Naive thymus-derived CD8-positive, alpha-beta T cell (primary cell): Measurements from ENCODE around the gene RGR. TPM values are rescaled to one million over a fixed set of nuclear protein-coding genes. Genes with fewer than 3 reads are reported as not detected.

ENCODE experiments used
- ATAC-seq, 2 donors: fragments of 150-1000 bp; cut with Tn5 transposase in 1 of 2; sonication (Bioruptor Pico), chemical (Tn5 transposase) in 1 of 2; 1 replicate in 1 of 2; 2 replicates in 1 of 2; pipeline ENCODE4 v1.10.0; 2021; ENCODE audit warnings: mild to moderate bottlenecking in 2 of 2, moderate library complexity in 2 of 2
- POLR2A ChIA-PET: fragments of 350-600 bp; sonication (Branson Sonifier 250); formaldehyde crosslinking; loops from one replicate; lab custom pipeline; 2021; ENCODE audit warnings: antibody characterized with exemption; lab: Charles Lee
- DNase-seq, 10 donors: peaks; one replicate each; pipeline versions ENCODE4 v3.0.0 to v3.0.0-alpha.2; 2020 to 2022
- H3K27ac Mint-ChIP-seq, 10 donors: one replicate each; pipeline ENCODE4 v1.8.0; 2020 to 2022; ENCODE audit warnings: mild to moderate bottlenecking in 10 of 10, mixed read lengths in 10 of 10, moderate library complexity in 4 of 10, inconsistent platforms in 1 of 10
- H3K27me3 Mint-ChIP-seq, 5 donors: one replicate each; pipeline ENCODE4 v1.8.0; 2021 to 2022; ENCODE audit warnings: mixed read lengths in 5 of 5
- H3K36me3 Mint-ChIP-seq, 3 donors: one replicate each; pipeline ENCODE4 v1.8.0; 2020 to 2022; ENCODE audit warnings: mixed read lengths in 3 of 3, mild to moderate bottlenecking in 2 of 3, inconsistent platforms in 1 of 3
- H3K4me1 Mint-ChIP-seq, 4 donors: one replicate each; pipeline ENCODE4 v1.8.0; 2021 to 2022; ENCODE audit warnings: mixed read lengths in 4 of 4
- H3K4me3 Mint-ChIP-seq, 10 donors: one replicate each; pipeline ENCODE4 v1.8.0; 2020 to 2022; ENCODE audit warnings: mild to moderate bottlenecking in 10 of 10, mixed read lengths in 10 of 10, moderate library complexity in 6 of 10, inconsistent platforms in 1 of 10
- H3K9me3 Mint-ChIP-seq, 9 donors: one replicate each; pipeline ENCODE4 v1.8.0; 2020 to 2022; ENCODE audit warnings: mixed read lengths in 9 of 9, mild to moderate bottlenecking in 3 of 9, inconsistent platforms in 1 of 9, moderate library complexity in 1 of 9
- polyA plus RNA-seq, 3 donors: library from polyadenylated mRNA; unstranded; fragments of 300-500 nt; fragmentation: Illumina TruSeq; gene quantifications; one replicate each; pipeline ENCODE4 v1.2.3, GENCODE V29; 2021
- total RNA-seq, 8 experiments: library from RNA in 2 of 8; stranded (reverse) in 2 of 8; gene quantifications; one replicate each; pipeline ENCODE4 v1.2.3 and lab custom pipeline; 2021 to 2026

Gene RGR
- total and polyA plus RNA-seq, 5 experiments from 2014 or later = not detected

DNA sequence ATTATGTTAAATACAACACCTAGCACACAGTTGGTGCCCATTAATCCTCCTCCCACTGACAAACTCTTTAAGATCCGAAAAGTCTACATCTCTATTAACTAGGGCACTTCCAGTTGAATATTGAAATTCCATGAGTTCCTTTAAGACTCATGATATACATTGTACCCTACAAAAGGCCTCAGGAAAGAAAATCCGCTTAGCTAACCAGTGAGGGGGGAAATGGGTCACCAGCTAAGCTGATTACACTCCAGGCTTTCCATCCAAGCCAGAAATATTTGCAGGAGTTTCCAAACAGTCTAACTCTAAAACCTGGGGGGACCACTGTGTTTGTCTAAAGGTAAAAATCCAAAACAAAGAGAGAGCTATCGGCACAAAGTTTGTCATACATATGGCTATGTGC lies 18.2 kb upstream of the RGR start:
- DNase-seq (no peak), ATAC-seq (no peak)
- Mint-ChIP-seq H3K36me3 (no peaks in the 10 kb centered on the region), H3K4me1 (no peaks in the 10 kb centered on the region), H3K9me3 (no peaks in the 10 kb centered on the region), H3K27ac (no peak overlapping the region), H3K4me3 (no peak overlapping the region), H3K27me3 (peaks cover 11 to 85% (median 30%) of the 10 kb centered on the region in 5 donors)
- POLR2A ChIA-PET = no interaction called here

DNA sequence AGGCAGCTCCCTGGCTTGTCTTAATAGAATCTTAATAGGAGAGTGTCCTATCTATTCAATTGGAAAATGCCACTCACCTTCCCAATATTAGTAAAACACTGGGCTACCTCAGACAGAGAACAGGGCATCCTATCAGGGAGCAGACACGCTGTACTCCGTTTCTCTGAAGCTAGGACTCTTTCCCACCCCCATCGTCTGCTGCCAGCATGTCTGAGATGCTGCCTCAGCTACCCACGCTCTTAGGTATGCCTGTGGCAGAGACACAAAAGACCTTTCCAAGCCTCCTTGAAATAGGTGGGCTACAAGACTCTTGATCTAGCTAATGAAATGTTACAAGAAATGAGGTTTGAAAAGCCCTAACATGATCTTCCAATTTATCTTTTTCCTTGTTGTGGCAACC lies 17.0 kb upstream of the RGR start:
- no peaks in the 10 kb centered on the region for H3K36me3 Mint-ChIP-seq
- H3K27me3 Mint-ChIP-seq = peaks cover 11 to 85% (median 24%) of the 10 kb centered on the region in 5 donors
- H3K4me1 Mint-ChIP-seq = no peaks in the 10 kb centered on the region
- DNase-seq = no peak
- no peak overlapping the region for H3K27ac Mint-ChIP-seq
- no peaks in the 10 kb centered on the region for H3K9me3 Mint-ChIP-seq
- POLR2A ChIA-PET = no interaction called here
- H3K4me3 Mint-ChIP-seq = no peak overlapping the region
- no peak for ATAC-seq

DNA sequence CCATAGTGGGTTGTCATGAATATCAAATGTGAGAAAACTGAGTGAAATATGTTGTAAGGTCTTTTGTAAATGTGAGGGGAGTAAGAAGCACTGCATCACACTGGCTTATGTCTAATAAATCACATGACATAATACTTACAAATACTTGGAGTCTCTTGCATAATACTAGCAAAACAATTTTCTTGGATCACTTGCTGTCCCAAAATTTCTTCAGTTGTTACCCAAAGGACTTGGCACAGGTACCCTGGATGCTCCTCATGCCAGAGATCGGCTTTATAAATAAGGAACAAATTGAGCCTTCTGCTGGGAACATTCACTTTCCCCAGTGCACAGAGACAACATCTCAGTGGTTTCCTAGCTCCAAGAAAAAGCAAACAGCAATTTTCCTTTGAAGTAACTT lies 14.5 kb upstream of the RGR start:
- peaks cover 7 to 70% (median 22%) of the 10 kb centered on the region in 5 donors for H3K27me3 Mint-ChIP-seq
- POLR2A ChIA-PET = no interaction called here
- H3K4me1 Mint-ChIP-seq = no peaks in the 10 kb centered on the region
- no peaks in the 10 kb centered on the region for H3K36me3 Mint-ChIP-seq
- H3K4me3 Mint-ChIP-seq = no peak overlapping the region
- DNase-seq (no peak), ATAC-seq (no peak)
- no peaks in the 10 kb centered on the region for H3K9me3 Mint-ChIP-seq
- no peak overlapping the region for H3K27ac Mint-ChIP-seq

DNA sequence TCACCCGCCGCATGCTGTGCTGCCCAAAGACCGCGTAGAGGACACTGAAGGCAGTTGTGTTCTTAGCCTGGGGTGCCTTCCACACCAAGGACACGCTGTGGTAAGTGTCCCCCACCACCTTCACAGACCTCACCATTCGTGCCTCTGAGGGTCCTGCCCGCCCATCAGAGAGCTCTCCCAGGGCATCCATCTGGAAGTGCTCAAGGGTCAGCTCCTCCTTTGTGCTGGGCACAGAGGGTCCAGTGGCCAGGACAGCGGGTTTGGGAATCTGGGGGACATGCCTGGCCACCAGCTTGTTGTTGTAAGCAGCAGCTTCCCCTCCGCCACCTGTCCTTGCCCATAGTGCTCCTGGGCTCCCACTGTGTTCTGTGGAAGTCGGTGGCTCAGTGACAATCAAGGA lies 12.5 kb upstream of the RGR start:
- Mint-ChIP-seq H3K4me1 (no peaks in the 10 kb centered on the region), H3K27me3 (peaks cover 4 to 68% (median 26%) of the 10 kb centered on the region in 5 donors)
- POLR2A ChIA-PET = interaction anchor here (0.6 kb wide), 1 partner anchor 27 kb away, joined by 4 read pairs; no protein-coding TSS in a partner anchor

DNA sequence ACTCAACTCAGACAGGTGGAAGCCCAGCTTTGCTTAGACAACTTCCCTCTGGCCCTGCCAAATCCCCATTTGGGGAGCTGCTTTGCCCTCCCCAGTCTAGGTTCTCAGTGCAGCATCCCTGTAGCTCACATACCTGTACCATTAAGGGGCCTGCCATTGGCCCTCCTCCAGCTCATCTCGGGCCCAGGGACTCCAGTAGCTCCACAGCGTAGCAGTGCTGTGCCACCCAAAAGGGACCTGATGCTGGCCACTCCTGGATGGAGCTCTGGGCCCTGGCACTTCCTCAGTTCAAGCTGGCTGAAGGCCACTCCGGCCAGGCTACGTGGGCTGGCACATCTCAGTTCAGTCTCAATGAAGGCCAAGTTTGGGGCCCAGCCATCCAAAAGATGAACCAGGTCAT lies 10.9 kb upstream of the RGR start:
- Mint-ChIP-seq H3K36me3 (no peaks in the 10 kb centered on the region), H3K9me3 (no peaks in the 10 kb centered on the region), H3K4me3 (no peak overlapping the region), H3K27ac (no peak overlapping the region), H3K27me3 (peaks cover 4 to 58% (median 23%) of the 10 kb centered on the region in 5 donors), H3K4me1 (no peaks in the 10 kb centered on the region)
- POLR2A ChIA-PET = no interaction called here
- DNase-seq (no peak), ATAC-seq (no peak)

More for the DNA sequence above, 12.5 kb upstream of the RGR start:
- H3K4me3 Mint-ChIP-seq = no peak overlapping the region
- H3K36me3 Mint-ChIP-seq = no peaks in the 10 kb centered on the region
- H3K9me3 Mint-ChIP-seq = no peaks in the 10 kb centered on the region
- DNase-seq = no peak
- no peak for ATAC-seq
- H3K27ac Mint-ChIP-seq = no peak overlapping the region

DNA sequence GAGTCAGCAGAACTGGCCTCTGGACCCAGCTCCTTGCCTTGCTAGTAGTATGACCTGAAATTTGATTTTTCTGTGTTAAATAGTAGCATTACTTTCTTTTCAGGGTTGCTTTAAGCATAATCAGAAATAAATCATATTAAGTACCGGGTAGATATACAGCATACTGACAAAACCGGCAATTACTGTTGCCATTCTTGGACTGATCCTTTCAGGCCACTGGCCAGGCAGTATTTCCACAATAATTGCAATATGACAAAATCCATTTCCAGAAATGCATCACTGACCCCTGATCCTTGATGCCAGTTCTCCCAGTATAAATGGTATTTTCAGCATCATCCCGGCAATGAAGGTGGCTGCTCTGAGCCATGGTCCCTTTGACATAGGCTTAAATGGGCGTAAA lies 10.4 kb upstream of the RGR start:
- no peak for DNase-seq
- peaks cover 8 to 53% (median 21%) of the 10 kb centered on the region in 5 donors for H3K27me3 Mint-ChIP-seq
- H3K4me3 Mint-ChIP-seq = no peak overlapping the region
- H3K9me3 Mint-ChIP-seq = no peaks in the 10 kb centered on the region
- no peak overlapping the region for H3K27ac Mint-ChIP-seq
- H3K4me1 Mint-ChIP-seq = no peaks in the 10 kb centered on the region
- no peaks in the 10 kb centered on the region for H3K36me3 Mint-ChIP-seq
- POLR2A ChIA-PET = no interaction called here
- ATAC-seq = no peak

DNA sequence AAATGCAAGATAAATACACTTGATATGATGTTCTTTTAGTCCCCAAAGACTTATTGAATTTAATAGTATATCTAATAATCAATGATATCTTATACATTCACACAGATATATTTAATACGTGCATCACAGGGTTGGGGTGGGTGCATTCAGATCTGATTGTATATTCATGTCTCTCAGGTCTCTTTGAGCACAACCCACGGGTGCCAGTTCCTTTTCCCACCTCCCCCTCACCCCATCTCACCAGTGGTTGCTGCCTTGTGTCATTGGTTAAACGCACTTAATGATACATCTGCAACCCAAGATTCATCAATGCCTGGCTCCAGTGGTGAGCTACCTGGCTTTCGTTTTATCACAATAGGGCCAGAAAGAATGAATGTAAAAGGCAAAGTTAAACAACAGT lies 9.8 kb upstream of the RGR start:
- ATAC-seq = no peak
- Mint-ChIP-seq H3K36me3 (no peaks in the 10 kb centered on the region), H3K27me3 (peaks cover 8 to 47% (median 20%) of the 10 kb centered on the region in 5 donors), H3K27ac (no peak overlapping the region), H3K4me3 (no peak overlapping the region), H3K4me1 (no peaks in the 10 kb centered on the region), H3K9me3 (no peaks in the 10 kb centered on the region)
- no peak for DNase-seq
- POLR2A ChIA-PET = no interaction called here

DNA sequence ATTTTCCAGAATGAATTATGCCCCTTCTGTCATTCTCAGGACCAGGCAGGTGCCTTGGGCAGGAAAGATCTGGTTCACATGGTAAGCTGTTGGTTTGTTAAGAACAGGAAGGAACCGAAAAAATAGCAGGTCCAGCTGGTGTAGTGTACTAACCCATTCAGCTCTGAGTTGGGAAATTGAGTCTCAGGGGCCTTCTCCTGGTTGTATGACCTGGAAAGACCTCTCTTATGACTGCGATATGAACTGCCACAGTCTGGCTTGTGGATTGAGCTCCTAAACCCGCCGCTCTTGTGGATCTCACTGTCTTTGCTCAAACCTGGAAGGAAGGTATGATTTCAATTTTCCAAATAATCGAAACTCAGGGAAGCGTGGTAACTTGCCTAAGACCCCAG lies 8.1 kb upstream of the RGR start:
- no peaks in the 10 kb centered on the region for H3K4me1 Mint-ChIP-seq
- POLR2A ChIA-PET = no interaction called here

DNA sequence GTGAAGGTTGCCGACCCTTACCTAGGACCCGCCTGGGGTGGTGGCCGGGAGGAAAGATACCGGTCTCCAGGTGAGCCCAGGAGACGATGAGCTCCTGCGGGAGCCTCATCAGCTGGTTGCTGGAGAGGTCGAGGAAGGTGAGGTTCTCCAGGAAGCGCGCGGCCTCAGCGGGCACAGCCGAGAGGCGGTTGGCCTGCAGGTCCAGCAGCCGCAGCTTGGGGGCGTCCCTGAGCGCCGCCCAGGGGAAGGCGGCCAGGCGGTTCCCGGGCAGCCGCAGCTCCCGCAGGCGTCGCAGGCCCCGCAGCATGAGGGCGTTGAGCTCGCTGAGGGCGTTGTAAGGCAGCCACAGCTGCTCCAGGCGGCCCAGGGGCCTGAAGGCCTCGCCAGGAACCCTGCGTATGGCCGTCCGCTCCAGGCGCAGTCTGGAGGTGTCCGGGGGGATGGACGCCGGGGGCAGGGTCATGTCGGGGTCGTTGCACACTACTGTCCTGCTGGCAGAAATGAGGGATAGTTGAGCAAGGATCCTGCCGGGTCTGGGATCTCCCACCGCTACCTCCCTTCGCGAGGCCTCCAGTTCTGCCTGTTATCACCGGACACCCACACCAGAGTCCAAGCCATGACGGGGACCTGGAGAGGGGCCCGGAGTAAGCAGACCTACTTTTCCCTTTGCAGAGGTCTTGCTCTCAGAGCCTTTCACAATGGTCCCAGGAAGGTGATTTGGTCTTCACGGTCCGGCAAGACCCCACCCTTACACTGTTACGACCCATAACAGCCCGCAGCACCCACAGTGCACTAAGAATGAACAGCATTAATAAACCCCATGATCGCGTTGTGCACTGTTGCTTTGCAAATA lies 7.4 kb upstream of the RGR start:
- ATAC-seq (no peak), DNase-seq (no peak)
- Mint-ChIP-seq H3K27me3 (peaks cover 8 to 23% (median 14%) of the 10 kb centered on the region in 5 donors), H3K36me3 (no peaks in the 10 kb centered on the region), H3K27ac (no peak overlapping the region), H3K4me3 (no peak overlapping the region), H3K9me3 (no peaks in the 10 kb centered on the region), H3K4me1 (no peaks in the 10 kb centered on the region)
- POLR2A ChIA-PET = no interaction called here

More for the DNA sequence above, 8.1 kb upstream of the RGR start:
- DNase-seq = no peak
- Mint-ChIP-seq H3K4me3 (no peak overlapping the region), H3K27me3 (peaks cover 8 to 29% (median 14%) of the 10 kb centered on the region in 5 donors), H3K36me3 (no peaks in the 10 kb centered on the region), H3K27ac (no peak overlapping the region), H3K9me3 (no peaks in the 10 kb centered on the region)
- no peak for ATAC-seq

DNA sequence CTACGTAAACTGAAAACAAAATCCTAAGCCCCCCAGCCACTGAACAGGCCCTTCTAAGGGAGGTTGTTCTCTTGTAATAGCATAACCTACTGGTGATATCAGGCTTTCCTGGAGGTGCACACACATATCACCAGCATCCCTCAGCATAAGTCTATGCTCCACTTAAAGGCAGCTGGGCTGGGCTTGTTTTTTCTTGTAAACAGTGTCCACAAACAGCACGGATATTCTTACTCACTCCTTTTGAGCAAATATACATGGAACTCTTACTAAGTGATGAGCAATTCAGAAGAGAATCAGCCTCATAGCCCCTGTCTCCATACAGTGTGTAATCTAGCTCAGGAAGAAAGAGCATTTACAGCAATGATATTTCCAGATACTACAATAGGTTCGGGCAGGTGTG lies 5.9 kb upstream of the RGR start:
- Mint-ChIP-seq H3K9me3 (no peaks in the 10 kb centered on the region), H3K27me3 (peaks cover 8 to 22% (median 14%) of the 10 kb centered on the region in 5 donors), H3K27ac (no peak overlapping the region), H3K4me3 (no peak overlapping the region), H3K4me1 (no peaks in the 10 kb centered on the region), H3K36me3 (no peaks in the 10 kb centered on the region)
- POLR2A ChIA-PET = no interaction called here
- ATAC-seq = no peak
- no peak for DNase-seq

DNA sequence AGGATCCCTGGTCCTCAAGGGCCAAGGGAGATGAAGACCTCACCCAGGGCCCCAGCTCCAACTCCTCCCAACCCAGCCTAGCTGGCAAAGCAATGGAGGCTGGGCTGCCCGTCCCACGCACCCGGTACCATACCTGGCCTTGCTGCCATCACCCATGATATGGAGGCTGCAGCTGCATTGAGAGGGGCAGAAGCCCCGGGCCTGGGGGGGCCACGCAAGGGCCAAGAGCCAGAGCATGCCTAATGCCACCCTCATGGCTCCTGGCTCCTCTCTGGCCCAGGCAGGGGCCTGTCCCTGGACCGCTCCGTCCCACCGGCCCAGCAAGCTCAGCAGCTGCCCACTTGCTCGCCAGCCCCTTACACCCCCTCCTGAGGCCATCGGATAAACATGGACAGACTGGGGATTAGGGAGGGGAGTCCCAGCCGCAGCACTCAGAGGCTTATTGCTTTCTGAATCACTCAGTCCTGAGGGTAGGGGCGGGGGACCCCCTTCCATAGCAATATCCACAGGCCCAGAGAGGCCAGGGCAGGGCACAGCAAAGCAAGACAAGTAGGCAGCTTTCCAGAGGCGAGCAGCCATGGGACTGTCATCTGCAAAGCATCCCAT lies 3.6 kb upstream of the RGR start, which contains the start of gene LRIT1:
Gene LRIT1, minus strand, starts transcription at position 362 of the 606 bp plus-strand sequence. Its CDS starts 107 bp downstream, at position 255.
- POLR2A ChIA-PET = no interaction called here
- no peak for DNase-seq
- no peak for ATAC-seq

DNA sequence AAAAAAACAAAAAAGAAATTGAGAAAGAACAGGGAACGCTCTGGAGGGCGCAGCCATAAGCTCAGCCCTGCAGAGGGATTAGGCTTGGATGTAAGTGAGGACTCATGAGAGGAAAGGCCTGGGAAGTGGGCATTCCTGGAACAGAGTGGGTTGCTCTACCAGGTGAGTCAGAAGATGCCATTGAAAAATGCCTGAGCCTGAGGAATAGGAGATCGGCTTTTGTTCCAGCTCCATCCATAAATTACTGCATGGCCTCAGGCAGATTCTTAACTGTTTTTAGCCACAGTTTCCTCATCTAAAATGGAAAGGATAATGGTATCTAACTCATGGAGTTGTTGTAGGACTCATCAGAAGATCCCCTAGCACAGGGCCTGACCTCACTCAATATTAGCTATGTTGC lies 1.1 kb upstream of the RGR start:
- Mint-ChIP-seq H3K9me3 (no peaks in the 10 kb centered on the region), H3K27me3 (peaks cover 0 to 11% (median 3%) of the 10 kb centered on the region in 5 donors), H3K36me3 (no peaks in the 10 kb centered on the region), H3K27ac (no peak overlapping the region), H3K4me3 (no peak overlapping the region), H3K4me1 (no peaks in the 10 kb centered on the region)
- ATAC-seq (no peak), DNase-seq (no peak)
- POLR2A ChIA-PET = no interaction called here

More for the DNA sequence above, 3.6 kb upstream of the RGR start, which contains the start of gene LRIT1:
- H3K27me3 Mint-ChIP-seq = peaks cover 8 to 17% (median 12%) of the 10 kb centered on the region in 5 donors
- H3K27ac Mint-ChIP-seq = no peak within 1 kb of the TSS
- no peak within 1 kb of the TSS for H3K4me3 Mint-ChIP-seq
- no peaks in the 10 kb centered on the region for H3K4me1 Mint-ChIP-seq
- no peaks in the 10 kb centered on the region for H3K9me3 Mint-ChIP-seq
- H3K36me3 Mint-ChIP-seq = no peaks in the 10 kb centered on the region

DNA sequence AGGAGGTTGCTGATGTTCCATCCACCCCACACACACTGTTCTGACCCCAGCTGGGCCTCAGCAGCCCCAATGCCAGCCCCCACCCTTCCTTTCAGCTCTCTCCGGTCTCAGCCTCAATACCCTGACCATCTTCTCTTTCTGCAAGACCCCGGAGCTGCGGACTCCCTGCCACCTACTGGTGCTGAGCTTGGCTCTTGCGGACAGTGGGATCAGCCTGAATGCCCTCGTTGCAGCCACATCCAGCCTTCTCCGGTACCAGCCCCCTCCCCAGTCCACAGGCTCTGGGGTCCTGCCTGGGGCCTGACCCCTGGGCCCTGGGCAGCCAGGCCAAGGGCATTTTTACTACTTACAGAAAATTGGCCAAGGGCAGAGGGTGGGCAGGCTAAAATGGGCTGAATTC lies 2.6 kb downstream of the RGR start:
- H3K27ac Mint-ChIP-seq = peak overlapping the region in 1 of 10 donors; percentile 56
- DNase-seq = no peak
- no peaks in the 10 kb centered on the region for H3K36me3 Mint-ChIP-seq
- no peak overlapping the region for H3K4me3 Mint-ChIP-seq
- peaks cover 0 to 13% (median 4%) of the 10 kb centered on the region in 5 donors for H3K27me3 Mint-ChIP-seq
- ATAC-seq = no peak
- H3K4me1 Mint-ChIP-seq = no peaks in the 10 kb centered on the region
- POLR2A ChIA-PET = no interaction called here
- H3K9me3 Mint-ChIP-seq = peaks cover 0 to 4% (median 0%) of the 10 kb centered on the region in 9 donors
